Left lung (tissue), 10 donors: ENCODE data around the gene TM4SF20. TPM values are rescaled to one million over a fixed set of nuclear protein-coding genes. Genes with fewer than 3 reads are reported as not detected.

Experiments used
- ATAC-seq: fragments of 200-7000 bp; cut with Tn5 transposase; one replicate; pipeline ENCODE4 v1.9.1; 2020; ENCODE audit warnings: moderate library complexity
- DNase-seq, 4 donors: peaks; one replicate each; pipeline ENCODE4 v3.0.0-alpha.2; 2013 to 2020
- H3K27ac ChIP-seq, 2 donors: fragments of 200-600 bp; sonication (generic) in 1 of 2; one replicate each; pipeline versions ENCODE4 v1.5.0 to v1.8.0; 2020 to 2021
- H3K27me3 ChIP-seq, 2 donors: fragments of 200-600 bp; sonication (generic) in 1 of 2; one replicate each; pipeline versions ENCODE4 v1.5.0 to v1.8.0; 2020 to 2021
- H3K36me3 ChIP-seq, 2 donors: fragments of 200-600 bp; sonication (generic) in 1 of 2; one replicate each; pipeline versions ENCODE4 v1.5.0 to v1.8.0; 2020 to 2021
- H3K4me1 ChIP-seq, 2 donors: fragments of 200-600 bp; one replicate each; pipeline ENCODE4 v1.8.0; 2021
- H3K4me3 ChIP-seq, 2 donors: fragments of 200-600 bp; sonication (generic) in 1 of 2; one replicate each; pipeline versions ENCODE4 v1.5.0 to v1.8.0; 2020 to 2021; ENCODE audit warnings: mild to moderate bottlenecking in 1 of 2
- H3K9me3 ChIP-seq, 2 donors: fragments of 200-600 bp; sonication (generic) in 1 of 2; one replicate each; pipeline versions ENCODE4 v1.5.0 to v1.8.0; 2020 to 2021
- CTCF ChIP-seq, 2 donors: fragments of 200-600 bp; sonication (generic) in 1 of 2; IDR thresholded peaks; one replicate each; pipeline versions ENCODE4 v1.5.0 to v1.8.0; 2021; ENCODE audit warnings: antibody characterized with exemption in 2 of 2
- intact Hi-C, 2 donors: fragments of 100-400 bp; cut with DNase I; formaldehyde crosslinking; loops; one replicate each; pipeline versions ENCODE4 v1.11.2 to v1.14.2; 2022
- polyA plus RNA-seq, 6 donors: library from polyadenylated mRNA; unstranded; fragments of 120-200 nt; gene quantifications; one replicate each; pipeline ENCODE4 v1.2.1, GENCODE V29; 2013; ENCODE audit not compliant: insufficient read length in 6 of 6
- total RNA-seq, 2 donors: library from RNA; stranded (reverse); fragmentation: NEBNext Ultra II Directional; extraction: Animal tissue kit (Norgen Biotek cat#: 25700); gene quantifications; one replicate each; pipeline ENCODE4 v1.2.1, GENCODE V29; 2021
- donor health status: DM: no; HTN: yes; CAD: no.
- donor health status: DM: no; HTN: no; CAD: no.

Gene TM4SF20
- total and polyA plus RNA-seq, 8 donors, result 0.06 to 0.14 (median 0.08) TPM; not detected in 3

- Histone ChIP-seq H3K9me3 (no peaks in the 10 kb centered on the region), H3K4me3 (no peak overlapping the region), H3K4me1 (peaks cover 8 to 88% of the 10 kb centered on the region in 2 donors), H3K27me3 (no peaks in the 10 kb centered on the region), H3K27ac (no peak overlapping the region), H3K36me3 (no peaks in the 10 kb centered on the region)
- no peak for TF ChIP-seq CTCF (IDR thresholded peaks at IDR 0.05)
- DNase-seq, result no peak
- ATAC-seq, result no peak
- intact Hi-C loops, result no loop called here
Measured at GRCh38 chr2:227411990-227412350, 32.9 kb upstream of the TM4SF20 start.

GRCh38 chr2:227411320-227411989 lies 32.3 kb upstream of the TM4SF20 start:
- no peak for DNase-seq
- ATAC-seq, result no peak
- no peaks in the 10 kb centered on the region for H3K27me3 ChIP-seq

GRCh38 chr2:227410191-227410590 lies 31.1 kb upstream of the TM4SF20 start:
- DNase-seq, result no peak
- no peak for ATAC-seq
- Histone ChIP-seq H3K9me3 (no peaks in the 10 kb centered on the region), H3K36me3 (no peaks in the 10 kb centered on the region), H3K27ac (no peak overlapping the region), H3K4me1 (peaks cover 4 to 88% of the 10 kb centered on the region in 2 donors), H3K4me3 (no peak overlapping the region), H3K27me3 (no peaks in the 10 kb centered on the region)
- no peak for TF ChIP-seq CTCF (IDR thresholded peaks at IDR 0.05)
- intact Hi-C loops, result no loop called here

More at GRCh38 chr2:227411320-227411989, 32.3 kb upstream of the TM4SF20 start:
- H3K27ac ChIP-seq, result no peak overlapping the region
- no peaks in the 10 kb centered on the region for H3K36me3 ChIP-seq
- H3K9me3 ChIP-seq, result no peaks in the 10 kb centered on the region
- H3K4me1 ChIP-seq, result peaks cover 6 to 88% of the 10 kb centered on the region in 2 donors
- intact Hi-C loops, result no loop called here
- no peak overlapping the region for H3K4me3 ChIP-seq
- TF ChIP-seq CTCF (IDR thresholded peaks at IDR 0.05), result no peak

GRCh38 chr2:227407591-227408151 lies 28.6 kb upstream of the TM4SF20 start:
- Histone ChIP-seq H3K27ac (peak overlapping the region in 1 of 2 donors; percentile 77), H3K4me1 (peaks cover 4 to 73% of the 10 kb centered on the region in 2 donors), H3K9me3 (no peaks in the 10 kb centered on the region), H3K4me3 (no peak overlapping the region), H3K27me3 (no peaks in the 10 kb centered on the region), H3K36me3 (no peaks in the 10 kb centered on the region)
- no peak for TF ChIP-seq CTCF (IDR thresholded peaks at IDR 0.05)
- peak in 2 of 4 donors; percentile 83 to 88 for DNase-seq
- intact Hi-C loops, result loop anchor here in 1 of 2 donors (10.0 kb wide), 1 partner anchor 357 kb away; no protein-coding TSS in a partner anchor
- peak; percentile 31 for ATAC-seq
